GM21423 (cell line): ENCODE data around the gene IL11RA.

Experiments
- ATAC-seq: cut with Tn5 transposase; IDR thresholded peaks from one replicate; pipeline ENCODE4 v1.9.1; 2021; ENCODE audit warnings: mild to moderate bottlenecking, moderate library complexity; ENCODE audit not compliant: unreplicated experiment

The IL11RA gene

DNA sequence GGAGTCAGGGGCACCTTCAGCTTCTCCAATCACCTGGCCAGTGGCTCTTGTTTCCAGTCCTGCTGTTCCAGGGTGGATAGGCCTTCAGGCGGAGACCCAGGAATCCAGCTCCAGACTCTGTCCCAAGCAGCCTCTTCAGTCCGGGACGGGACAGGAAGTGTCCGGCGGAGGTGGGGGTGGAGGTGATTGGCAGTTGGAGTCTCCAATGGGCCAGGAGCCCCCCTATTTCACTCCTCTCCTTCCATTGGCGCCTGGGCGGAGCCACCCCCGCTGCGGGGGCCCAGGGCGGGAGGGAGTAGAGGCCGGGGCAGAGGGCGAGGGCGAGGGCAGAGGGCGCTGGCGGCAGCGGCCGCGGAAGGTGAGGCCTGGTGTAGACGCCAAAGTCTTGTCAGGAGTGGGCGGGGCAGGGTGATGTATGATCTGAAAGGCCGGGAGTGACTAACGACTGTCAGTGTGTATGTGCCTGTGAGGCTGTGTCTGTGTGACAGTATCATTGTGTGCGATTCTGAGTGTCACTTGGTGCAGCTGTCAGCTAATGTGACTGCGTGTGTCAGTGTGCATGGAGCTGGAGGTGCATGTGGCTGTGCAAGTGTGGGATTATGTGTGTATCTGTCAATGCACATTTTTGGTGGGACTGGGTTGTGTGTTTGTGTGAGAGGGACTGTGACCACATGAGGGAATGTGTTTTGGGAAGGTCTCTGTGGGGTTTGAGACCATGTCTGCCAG is at the start of gene IL11RA:
IL11RA (plus strand) TSS at position 310 of the 726 bp plus-strand sequence. CDS start 3,033 bp downstream, outside the sequence.
- no peak for ATAC-seq

DNA sequence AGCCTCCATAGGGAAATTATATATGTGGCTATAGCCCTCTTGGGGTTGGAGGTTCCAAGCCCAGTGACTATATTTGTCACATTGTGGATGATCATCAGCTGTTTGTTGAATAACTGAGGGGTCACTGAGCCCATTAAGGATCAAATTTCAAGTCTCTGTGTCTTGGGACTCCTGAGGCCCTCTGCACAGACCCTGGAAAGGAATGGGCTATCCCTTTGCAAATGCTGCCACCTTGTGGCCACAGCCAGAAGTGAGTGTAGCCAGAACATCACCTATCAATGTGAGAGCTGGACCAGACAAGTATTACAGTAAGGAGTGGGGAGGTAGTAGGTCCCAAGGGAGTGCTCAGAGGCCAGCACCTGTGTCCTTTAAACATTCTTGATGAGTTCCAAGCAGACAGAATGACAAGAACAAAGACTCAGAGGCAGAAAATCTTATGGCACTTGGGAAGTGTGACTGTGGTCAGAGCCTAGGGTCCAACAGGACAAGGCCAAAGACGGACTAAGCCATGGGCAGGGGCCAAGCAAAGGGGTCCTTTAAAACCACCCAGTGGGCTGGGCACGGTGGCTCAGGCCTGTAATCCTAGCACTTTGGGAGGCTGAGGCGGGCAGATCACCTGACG is 48.3 kb upstream of the IL11RA start:
- peak; percentile 75 for ATAC-seq

DNA sequence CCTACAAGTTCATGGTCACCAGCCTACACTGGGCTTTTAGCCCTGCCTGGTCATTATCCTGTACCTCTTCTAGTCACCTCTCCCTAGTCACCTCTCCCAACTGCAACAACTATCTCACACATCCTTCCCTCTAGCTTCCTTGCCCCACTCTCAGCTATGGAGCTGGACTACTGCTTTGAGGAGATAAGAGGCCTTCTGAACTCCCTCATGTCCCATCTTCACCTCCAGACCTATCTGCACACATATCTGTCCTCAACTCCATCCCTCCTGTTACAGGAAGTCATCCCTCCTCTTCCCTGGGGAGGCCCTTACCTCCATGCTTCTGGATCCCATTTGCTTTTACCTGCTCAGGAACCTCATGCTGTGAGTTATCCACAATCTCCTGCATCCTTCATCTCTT is 45.8 kb upstream of the IL11RA start:
- ATAC-seq, result no peak

DNA sequence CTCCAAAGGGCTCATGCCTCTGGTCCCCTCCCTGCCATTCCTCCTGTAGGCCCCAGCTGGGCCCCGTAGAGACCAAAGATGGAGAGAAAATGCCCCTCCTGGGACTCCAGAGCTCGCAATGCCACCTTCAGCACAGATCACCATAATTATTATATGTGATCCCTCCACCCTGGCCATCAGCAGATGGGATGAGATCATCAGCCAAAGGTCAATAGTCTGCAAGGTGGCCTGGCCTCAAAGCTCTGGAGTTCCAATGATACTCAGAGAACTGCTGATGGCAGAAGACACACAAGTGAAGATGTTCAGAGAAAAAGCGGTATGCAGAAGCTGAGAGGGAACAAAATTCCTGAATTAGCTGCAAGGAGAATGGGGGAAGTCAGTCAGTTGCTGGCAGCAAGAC is 45.1 kb upstream of the IL11RA start:
- no peak for ATAC-seq

DNA sequence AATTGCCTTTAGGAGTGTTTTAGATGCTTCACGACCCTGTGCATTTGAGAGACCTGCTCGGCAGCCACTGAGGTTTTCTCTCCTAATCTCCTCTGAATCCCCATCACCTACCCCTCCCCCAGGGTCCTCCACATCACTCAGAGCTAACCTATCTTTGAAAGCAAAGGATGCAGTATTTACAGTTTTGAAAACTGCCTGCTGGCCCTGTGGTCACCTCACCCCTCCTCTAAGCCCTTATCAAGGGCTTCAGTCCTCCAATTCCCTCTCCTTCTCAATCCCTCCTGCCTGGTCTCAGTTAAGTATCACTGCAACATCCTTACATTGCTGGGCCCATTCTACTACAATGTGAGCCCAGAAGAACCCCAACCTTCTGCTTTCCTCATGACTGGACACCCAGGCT is 44.7 kb upstream of the IL11RA start:
- ATAC-seq, result no peak

DNA sequence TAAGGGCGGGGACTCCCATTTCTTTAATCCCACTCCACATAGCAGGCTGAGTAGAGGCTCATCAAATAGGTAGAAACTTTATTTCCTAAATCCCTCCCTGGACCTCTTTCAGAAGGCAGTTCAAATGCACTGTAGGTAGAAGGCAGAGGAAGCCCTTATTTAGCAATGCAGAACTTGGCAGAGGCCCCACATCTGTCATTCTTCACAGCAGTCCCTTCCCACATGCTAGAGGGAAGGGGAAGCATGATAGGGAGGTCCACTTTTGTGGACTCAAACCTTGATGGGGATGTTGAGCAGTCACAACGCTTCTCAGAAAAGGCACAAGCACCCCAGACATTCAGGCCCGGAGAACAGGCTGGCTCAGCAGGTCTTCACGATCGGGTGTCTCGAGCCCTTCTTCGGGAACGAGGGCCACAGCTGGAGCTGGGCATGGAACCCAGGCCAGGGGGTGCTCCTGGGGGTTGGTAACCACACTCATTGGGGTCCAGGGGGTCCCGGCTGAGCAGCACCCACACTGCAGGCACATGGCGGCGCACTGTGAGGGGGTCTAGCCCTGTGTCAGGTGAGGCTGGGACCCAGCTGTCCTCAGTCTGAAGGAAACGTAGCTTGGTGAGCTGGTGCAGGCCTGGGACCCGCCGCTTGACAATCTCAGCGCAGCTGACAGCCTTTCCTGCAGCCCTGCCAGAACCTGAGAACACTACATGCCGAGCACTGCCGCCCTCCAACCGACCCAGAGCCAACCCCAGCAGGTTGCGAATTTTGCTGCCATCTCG is 41.4 kb upstream of the IL11RA start:
- ATAC-seq, result no peak

DNA sequence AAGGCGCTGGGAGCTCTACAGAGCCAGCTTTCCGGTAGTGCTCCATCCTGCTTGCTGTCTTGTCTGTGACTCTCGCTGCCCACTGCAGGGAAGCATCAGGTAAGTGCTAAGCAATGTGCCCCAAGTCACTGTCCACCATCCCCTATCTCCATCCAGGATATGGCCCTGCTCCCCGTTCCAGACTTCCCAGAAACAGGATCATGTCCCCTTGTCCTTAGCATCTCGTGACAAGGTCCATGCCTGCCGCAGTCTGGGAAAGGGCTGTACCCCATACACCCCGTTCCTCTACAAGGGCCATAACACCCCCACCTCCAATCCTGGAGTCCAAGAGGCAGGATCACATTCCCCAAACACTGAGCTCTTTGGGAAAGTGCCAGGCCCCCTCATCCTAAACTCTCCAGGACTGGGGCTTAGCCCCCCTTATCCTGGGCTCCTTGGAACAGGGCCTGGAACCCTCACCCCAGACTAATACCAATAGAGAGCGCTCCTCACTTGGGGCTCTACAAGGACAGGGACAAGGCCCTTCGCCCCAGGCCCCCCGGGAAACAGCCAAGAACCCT is 40.7 kb upstream of the IL11RA start:
- ATAC-seq, result no peak

DNA sequence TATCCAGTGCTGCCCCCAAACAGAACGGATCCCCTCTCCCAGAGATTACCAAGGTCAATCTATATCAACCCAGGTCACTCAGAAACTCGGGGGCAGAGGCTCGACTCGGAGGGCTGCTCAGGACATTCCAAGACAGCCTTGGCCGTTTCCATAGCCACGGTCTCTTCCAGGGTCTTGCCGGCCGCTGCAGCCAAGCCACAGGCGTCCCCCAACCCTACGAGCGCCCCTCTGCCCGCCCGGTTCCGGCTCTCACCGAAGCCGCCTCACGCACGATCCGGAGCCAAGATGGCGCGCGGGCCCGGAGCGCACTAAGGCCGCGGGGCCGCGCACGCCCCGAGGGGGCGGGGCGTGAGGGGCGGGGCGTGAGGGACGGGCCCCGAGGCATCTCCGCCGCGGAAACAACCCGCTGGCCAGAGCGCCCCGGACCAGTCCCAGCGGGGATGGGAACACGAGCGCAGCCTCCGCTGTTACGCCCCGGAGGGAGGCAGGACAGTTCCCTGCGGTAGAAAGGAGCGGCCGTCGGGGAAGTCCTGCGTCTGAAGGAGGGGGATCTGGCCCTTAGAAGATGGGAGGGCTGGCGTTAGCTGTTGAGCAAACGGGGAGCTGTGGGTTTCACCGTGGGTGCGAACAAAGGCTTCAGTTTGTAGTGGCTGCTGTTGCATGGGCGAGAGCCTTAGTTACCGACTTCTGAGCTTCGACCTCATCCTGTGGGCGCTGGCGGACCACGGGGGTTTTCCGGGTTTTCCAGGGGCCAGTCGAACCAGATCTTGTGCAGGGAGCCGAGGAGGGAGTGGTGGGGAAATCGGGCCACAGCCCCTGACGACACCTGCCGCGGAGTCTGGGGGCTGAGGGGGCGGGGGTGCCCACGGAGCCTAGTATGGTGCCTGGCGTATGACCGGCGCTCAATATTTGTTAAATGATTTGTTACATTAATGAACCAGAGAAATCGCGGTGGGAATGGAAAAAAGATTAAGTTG is 39.9 kb upstream of the IL11RA start, which contains the start of gene RPP25L:
RPP25L (minus strand) TSS at position 287 of the 977 bp plus-strand sequence. CDS start 801 bp downstream, outside the sequence.
- peak; percentile 75 for ATAC-seq

DNA sequence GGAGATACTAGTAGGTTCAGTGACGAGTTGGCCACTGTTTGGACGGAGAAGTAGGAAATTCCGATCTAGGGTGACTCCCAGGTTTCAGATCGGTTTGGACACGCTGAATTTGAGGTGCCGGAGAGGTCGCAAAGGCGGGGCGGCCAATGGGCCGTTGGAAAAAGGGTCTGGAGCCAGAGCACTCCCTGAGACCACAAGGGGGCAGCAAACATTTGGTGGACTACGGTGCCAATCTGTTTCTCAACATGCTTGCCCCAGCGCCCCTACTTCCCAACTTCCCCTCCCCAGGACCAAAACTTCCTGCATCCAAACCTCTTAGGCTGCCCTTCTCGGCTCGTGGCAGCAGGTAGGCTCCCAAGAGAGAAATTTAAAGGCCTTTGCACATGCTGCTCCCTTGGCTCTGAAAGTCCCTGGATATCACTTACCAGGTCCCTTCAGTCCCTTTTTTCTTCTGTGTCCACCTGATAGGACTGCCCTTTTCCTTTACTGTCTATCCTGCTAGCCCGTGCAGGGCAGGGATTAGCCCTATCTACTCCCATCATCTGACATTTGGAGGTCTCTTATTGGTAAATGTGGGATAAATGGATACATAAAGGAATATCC is 39.1 kb upstream of the IL11RA start:
- ATAC-seq, result peak; percentile 45

DNA sequence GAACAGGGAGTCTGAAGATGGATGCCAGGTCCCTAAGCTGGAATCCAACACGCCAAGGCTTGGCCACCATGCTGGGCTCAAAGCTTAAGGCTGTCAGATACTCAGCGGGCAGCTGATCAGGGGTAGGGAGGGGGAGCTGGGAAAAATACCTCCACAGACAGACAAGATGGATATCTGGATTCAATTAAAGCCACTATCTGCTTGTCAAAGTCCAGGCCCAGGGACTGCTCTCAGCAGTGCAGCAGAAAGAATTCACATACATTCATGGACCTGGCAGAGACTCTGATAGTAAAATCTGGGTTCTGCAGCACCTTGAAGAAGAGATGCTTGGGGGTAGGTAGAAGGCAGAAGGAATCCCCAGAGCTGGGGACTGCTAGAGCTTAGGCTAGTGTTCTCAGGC is 36.9 kb upstream of the IL11RA start:
- no peak for ATAC-seq

DNA sequence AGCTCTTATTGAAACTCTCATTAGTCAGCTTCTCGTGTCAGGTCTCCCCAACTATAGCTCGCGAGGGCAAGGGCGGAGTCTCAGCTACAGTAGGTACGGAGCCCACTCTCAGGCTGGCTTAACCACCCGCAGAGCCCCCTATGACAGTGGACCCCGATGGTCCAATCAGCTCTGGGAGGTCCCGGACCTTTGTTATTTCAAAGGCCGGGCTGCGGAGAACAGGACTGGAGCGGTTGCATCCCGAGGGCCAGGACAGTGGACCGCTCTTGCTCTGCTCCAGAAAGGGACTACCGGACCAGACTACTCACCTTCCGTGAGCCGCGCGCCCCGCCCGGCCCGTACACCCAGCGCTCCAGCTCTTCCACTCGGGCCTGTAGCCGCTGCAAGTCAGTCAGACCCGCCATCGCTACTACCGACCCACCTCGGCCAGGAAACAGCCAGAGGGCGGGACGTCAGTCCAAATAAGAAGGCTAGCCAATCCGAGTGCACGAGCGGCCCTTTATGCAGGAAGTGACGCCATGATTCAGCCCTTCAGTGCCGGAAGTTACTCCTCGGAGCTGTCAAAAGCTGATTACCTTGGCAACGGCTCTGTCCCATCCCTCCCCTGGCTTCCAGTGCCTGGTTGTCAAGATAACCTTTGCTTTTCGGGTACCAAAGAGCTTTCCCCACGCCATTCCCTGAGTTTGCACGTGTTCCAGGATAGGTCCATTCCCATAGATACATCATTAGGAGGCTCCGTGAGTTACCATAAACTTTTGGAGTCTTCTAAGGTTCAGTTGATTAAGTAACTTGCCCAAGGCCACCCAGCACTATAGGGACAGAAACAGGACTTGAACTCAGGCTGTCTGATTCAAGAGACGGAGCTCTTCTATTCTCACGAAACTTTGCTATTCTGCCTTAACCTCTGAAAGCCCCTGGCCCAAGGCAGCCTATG is 31.7 kb upstream of the IL11RA start, which contains the start of gene DCTN3:
DCTN3 (minus strand) TSS at position 435 of the 934 bp plus-strand sequence; CDS start at position 404, 31 bp downstream.
- ATAC-seq, result peak; percentile 97

DNA sequence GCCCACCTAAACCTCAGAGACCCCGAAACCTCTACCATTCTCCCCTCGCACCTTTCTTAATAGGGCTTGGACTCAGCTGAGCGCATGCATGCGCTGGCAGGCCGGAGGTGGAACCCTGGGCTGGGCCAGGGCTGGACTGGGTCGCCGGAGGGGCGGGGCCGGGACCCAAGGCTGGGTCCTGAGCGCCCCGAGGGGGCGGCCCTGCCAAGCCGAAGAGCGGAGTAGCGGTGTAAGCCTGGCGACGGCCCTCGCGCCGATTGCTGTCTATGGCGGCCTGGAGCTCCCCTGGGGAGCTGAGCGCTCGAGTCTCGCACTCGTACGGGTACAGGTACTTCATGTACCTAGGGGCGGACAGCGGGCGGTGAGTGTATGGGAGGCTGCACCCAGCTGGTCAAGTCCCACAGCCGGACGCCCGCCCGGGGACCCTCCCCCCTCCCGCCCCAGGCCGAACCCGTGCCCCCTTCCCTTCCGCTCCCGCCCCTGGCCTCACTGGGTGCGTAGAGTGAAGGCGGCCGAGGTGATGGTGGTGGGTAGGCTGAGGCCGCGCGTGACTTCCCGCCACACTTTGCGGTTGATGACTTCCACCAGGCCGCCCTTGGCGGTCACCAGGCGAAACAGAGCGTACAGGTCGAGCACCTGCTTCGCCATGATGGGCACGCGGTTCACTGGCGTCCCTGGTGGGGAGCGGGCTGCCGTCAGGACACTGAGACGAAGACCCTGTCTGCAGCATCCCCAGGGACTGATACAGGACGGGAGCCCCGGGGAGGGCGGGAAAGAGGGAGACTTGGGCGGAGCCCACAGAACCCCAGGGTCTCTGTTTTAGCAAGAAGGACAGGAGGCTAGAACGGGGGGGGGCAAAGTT is 28.4 kb upstream of the IL11RA start:
- no peak for ATAC-seq

DNA sequence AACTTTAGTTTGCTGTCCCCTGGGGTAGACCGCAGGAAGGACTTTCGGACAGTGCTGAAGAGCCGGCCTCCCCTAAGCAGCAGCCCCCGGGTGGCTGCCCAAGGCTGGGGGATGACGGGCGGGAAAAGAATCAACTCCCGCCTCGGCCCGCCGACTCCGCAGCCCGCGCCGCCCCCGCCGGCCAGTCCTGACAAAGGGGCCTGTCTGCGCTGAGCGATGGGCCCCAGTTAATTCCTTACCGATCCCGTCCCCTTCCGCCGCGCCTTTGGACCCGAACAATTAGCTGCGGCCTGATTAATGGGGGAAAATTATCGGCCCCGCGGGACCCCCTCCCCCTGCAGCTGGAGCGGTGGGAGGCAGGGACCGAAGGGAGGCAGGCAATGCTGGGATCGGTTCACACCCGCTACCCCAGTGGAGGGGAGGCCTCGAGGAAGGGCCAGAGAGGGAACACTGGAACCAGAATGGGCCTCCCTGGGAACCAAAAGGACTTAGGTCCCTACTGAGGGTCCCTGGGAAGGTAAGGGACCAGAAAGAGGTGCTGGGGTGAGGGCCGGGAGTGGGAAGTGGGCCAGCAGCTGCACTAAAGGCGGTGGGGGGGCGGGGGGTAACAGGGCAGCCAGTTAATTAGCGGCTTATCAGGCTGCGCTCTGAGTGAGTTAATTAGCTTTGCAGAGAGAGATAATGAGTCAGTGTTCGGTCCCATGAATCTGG is 27.4 kb upstream of the IL11RA start:
- ATAC-seq, result no peak

DNA sequence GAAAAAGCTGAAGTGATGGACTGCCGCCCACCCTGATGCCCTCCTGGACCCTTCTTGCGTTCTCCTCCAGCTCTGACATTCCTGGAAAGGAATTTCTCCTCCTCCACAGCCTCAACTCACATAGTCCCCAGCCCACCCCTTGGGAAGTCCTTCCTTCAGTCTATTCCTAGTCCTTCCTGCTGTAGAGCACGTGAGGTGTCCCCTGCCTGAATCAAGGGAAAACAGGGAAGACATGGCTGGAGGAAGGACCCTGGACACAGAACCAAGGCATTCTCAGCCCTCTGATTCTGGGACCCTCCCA is 26.8 kb upstream of the IL11RA start:
- no peak for ATAC-seq

DNA sequence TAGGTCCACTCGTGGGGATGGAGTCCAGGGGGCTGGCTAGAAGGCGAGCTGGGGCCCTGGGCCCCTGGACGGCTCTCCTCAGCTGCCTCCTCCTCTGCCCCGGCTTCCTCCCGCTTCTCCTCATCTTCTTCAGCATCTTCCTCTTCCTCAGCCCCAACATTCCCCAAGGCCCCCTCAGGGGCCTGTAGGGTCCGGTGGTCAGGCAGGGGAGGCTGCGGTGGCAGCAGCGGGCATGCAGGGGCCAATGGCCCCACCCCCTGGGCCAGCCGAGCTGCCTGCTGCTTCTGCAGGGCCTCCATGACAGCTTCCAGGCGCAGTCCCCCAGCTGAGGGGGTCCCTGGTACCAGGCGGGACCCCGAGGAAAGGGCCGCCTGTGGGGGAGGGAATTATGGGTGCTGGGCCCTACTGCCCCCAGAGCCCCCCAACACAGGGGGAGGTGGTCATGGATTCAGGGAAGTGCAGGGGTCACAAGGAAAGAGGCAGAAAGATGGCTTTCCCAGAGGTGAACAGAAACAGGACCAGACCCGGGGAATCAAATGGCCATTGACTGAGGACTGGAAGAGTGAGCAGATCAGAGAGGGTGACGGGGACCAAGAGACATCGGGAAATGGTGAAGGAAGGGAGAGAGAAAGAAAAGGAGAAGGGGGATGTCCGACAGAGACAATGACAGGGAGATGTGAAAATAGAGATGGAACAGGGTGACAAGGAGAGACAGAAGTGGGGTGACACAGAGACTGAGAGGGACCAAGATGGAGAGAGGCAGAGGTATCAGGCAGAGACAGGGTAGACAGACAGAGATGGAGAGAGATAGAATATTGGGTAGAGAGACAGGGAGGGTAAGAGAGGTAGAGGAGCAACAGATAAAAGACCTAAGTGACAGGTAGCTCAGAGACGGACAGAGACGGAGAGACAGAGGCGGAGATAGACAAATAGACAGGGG is 24.0 kb upstream of the IL11RA start:
- ATAC-seq, result no peak
